Bronchial epithelial cell (primary cell): Measurements from ENCODE around the gene UNC5A. TPM values are rescaled to one million over a fixed set of nuclear protein-coding genes. Genes with fewer than 3 reads are reported as not detected.

Source experiments
- DNase-seq: peaks from one replicate; pipeline ENCODE4 v3.0.0-alpha.2; 2010; ENCODE audit warnings: low read depth
- FAIRE-seq: peaks from 2 replicates; lab custom pipeline; 2011; peaks lifted over from hg19 to GRCh38; lab: Jason Lieb, UNC
- H3K27me3 ChIP-seq: 2 replicates; pipeline ENCODE4 v1.5.1; 2011; ENCODE audit warnings: low read length; ENCODE audit not compliant: control insufficient read depth, insufficient read depth
- H3K36me3 ChIP-seq: 2 replicates; pipeline ENCODE4 v1.5.1; 2011; ENCODE audit warnings: low read length; ENCODE audit not compliant: control insufficient read depth, insufficient read depth
- H3K4me3 ChIP-seq: 2 replicates; pipeline ENCODE4 v1.5.1; 2011; ENCODE audit warnings: mild to moderate bottlenecking, low read depth, low read length, control low read depth
- CTCF ChIP-seq: IDR thresholded peaks from 2 replicates; pipeline ENCODE4 v1.5.1; 2011; ENCODE audit warnings: mild to moderate bottlenecking, moderate library complexity, low read length, control low read depth, inconsistent platforms; ENCODE audit not compliant: insufficient read depth, severe bottlenecking
- total RNA-seq: library from RNA; depleted of rRNA; stranded (reverse); fragments of >200 nt; gene quantifications from 2 replicates; pipeline ENCODE4 v1.2.1, GENCODE V29; 2014

Gene UNC5A
- total RNA-seq, 1 donor from 2014 or later = not detected

DNA sequence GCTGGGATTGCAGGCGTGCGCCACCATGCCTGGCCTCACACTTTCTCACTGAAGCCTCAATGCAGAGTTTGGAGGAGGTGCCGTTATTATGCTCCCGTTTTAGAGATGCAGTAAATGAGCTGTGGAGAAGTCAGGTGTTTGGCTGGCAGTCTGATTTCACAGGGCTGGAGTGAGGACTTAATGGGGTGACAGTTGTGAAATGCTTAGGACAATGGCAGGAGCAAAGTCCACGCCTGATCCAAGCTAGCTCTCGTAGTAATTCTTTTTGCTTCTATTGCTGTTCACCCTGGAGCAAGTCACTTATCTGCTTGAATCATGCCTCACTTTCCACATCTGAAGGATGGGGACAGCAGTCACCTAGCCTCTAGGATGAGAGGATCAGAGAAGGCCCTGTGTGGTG is 21.8 kb downstream of the UNC5A start:
- FAIRE-seq (peak; percentile 89), DNase-seq (no peak)
- peaks cover 2% of the 10 kb centered on the region for H3K27me3 ChIP-seq
- H3K36me3 ChIP-seq = no peaks in the 10 kb centered on the region
- no peak for TF ChIP-seq CTCF
- H3K4me3 ChIP-seq = no peak overlapping the region

DNA sequence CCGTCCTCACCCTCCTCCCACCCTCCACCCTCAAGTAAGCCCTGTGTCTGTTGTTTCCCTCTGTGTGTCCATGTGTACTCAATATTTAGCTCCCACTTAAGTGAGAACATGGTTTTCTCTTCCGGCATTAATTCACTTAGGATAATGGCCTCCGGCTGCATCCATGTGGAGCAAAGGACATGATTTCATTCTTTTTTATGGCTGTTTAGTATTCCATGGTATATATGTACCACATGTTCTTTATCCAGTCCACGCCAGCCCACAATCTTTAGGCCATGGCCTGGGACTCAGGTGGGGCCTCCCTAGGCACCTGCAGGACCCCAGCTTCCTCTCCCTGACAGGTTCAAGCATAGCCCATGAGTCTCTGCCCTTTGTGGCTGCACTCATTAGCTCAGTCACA is 22.9 kb downstream of the UNC5A start:
- no peaks in the 10 kb centered on the region for H3K36me3 ChIP-seq
- H3K4me3 ChIP-seq = no peak overlapping the region
- TF ChIP-seq CTCF = no peak
- H3K27me3 ChIP-seq = peaks cover 2% of the 10 kb centered on the region
- no peak for FAIRE-seq
- DNase-seq = no peak

- Histone ChIP-seq H3K27me3 (peaks cover 3% of the 10 kb centered on the region), H3K36me3 (no peaks in the 10 kb centered on the region), H3K4me3 (no peak overlapping the region)
- no peak for FAIRE-seq
- no peak for TF ChIP-seq CTCF
- no peak for DNase-seq
Observed at GRCh38 chr5:176835918-176836317, 25.6 kb downstream of the UNC5A start.

DNA sequence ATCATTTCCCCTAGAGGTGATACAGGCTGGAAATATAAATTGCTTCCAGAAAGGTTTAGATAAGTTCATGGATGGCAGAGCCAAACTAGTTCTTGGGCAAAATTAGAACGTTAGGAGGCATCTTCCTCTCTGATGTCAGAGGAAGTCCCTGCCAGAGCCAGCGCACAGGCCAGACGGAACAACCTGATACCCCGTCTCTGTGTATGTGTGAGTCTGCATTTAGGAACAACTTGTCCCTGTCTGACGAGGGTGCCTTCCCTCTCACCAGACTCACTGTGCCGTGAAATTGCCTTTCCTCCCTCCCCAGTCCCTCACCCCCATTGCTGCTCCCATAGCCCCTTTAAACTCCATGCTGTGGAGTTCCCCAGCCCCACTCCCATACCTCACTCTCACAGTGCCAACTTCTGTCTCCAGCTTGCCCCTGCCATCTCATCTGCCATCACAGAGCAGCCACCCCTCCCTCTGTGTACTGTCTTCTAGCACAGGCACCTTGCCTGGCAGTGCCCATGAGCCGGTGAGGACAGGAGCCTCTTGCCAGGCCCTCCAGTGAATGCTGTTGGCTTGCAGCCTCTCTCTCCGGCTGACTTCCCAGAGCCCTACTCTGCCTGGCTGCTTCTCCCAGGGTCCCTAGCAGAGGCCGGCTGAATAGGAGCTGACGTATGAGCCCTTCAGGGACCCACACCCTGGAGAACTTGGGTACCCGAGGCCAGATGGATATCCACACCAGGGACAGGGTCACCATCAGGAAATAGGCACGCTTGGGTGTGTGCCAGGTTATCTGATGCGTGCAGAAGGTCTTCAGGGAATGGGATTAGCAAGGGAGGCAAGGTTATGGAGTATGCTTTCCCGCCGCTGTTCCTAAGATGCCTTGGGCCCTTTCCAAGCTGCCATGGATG is 26.7 kb downstream of the UNC5A start:
- Histone ChIP-seq H3K27me3 (peaks cover 3% of the 10 kb centered on the region), H3K4me3 (no peak overlapping the region), H3K36me3 (no peaks in the 10 kb centered on the region)
- DNase-seq (no peak), FAIRE-seq (peak; percentile 36)
- no peak for TF ChIP-seq CTCF

DNA sequence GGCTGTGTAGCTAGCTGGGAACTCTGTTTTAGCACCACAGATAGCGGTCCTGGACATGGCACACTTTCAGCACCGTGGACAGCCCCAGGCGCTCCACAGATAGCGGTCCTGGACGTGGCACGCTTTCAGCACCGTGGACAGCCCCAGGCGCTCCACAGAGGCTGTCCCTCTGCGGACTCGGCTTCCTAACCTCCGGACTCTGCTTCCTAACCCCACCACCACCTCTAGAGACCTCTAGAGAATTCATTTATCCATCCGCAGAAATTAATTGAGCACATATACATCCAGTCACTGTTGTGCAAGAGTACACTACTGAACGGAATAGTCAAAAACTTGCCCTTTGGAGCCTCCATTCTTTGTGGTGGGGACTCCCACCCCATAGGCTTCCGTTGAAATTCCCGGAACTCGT is 27.4 kb downstream of the UNC5A start:
- Histone ChIP-seq H3K36me3 (no peaks in the 10 kb centered on the region), H3K4me3 (no peak overlapping the region), H3K27me3 (peaks cover 3% of the 10 kb centered on the region)
- peak; percentile 64 for DNase-seq
- no peak for FAIRE-seq
- TF ChIP-seq CTCF = no peak
